K562 (cell line): ENCODE data around the gene POLD1. TPM values are rescaled to one million over a fixed set of nuclear protein-coding genes. Genes with fewer than 3 reads are reported as not detected.

ENCODE experiments used
- CAMTA2 ChIP-seq: fragments of 250-450 bp; sonication (Bioruptor Pico); conservative IDR thresholded peaks from 2 replicates; pipeline ENCODE4 v1.5.1; 2022
- CBFA2T2 ChIP-seq: fragments of 450-650 bp; conservative IDR thresholded peaks from 2 replicates; pipeline ENCODE4 v1.6.1; 2017; ENCODE audit warnings: mild to moderate bottlenecking
- CBX1 ChIP-seq: sonication (generic); IDR thresholded peaks from 2 replicates; pipeline ENCODE4 v1.6.1; 2016; ENCODE audit warnings: antibody characterized with exemption, low read depth, mild to moderate bottlenecking
- FOSL1 ChIP-seq: fragments of 200-800 bp; sonication (Bioruptor generic); conservative IDR thresholded peaks from 2 replicates; pipeline ENCODE4 v1.6.1; 2016; ENCODE audit warnings: missing genetic modification characterization, missing compliant biosample characterization
- GATA2 ChIP-seq: sonication (generic); formaldehyde crosslinking; IDR thresholded peaks from 2 replicates; pipeline ENCODE4 v1.4.0; 2020; ENCODE audit warnings: mild to moderate bottlenecking, missing genetic modification reagents
- LEF1 ChIP-seq: fragments of 450-650 bp; IDR thresholded peaks from 2 replicates; pipeline ENCODE4 v1.6.1; 2016; ENCODE audit warnings: mild to moderate bottlenecking
- MAX ChIP-seq: sonication (generic); formaldehyde crosslinking; IDR thresholded peaks from 2 replicates; pipeline ENCODE4 v1.9.0; 2022; ENCODE audit warnings: mild to moderate bottlenecking, missing genetic modification reagents
- NFE2 ChIP-seq: IDR thresholded peaks from 2 replicates; pipeline ENCODE4 v1.6.1; 2014; ENCODE audit warnings: antibody characterized with exemption, low read depth
- NR2C1 ChIP-seq, 2 experiments: fragments of 450-650 bp; IDR thresholded peaks; 2 replicates each; pipeline ENCODE4 v1.6.1; 2017; ENCODE audit warnings: mild to moderate bottlenecking in 2 of 2, antibody characterized with exemption in 1 of 2, inconsistent platforms in 1 of 2, missing compliant biosample characterization in 1 of 2, missing genetic modification characterization in 1 of 2
- NRF1 ChIP-seq, 2 experiments: fragments of 450-650 bp; IDR thresholded peaks in 1 of 2; conservative IDR thresholded peaks in 1 of 2; 2 replicates each; pipeline ENCODE4 v1.6.1; 2014; ENCODE audit warnings: mild to moderate bottlenecking in 2 of 2
- PHB ChIP-seq: fragments of 250-450 bp; sonication (Bioruptor Pico); IDR thresholded peaks from 2 replicates; pipeline ENCODE4 v1.5.0; 2021
- PURB ChIP-seq: sonication (generic); formaldehyde crosslinking; IDR thresholded peaks from 2 replicates; pipeline ENCODE4 v1.9.0; 2021; ENCODE audit warnings: low read depth, mild to moderate bottlenecking, missing genetic modification reagents
- RCOR1 ChIP-seq, 2 experiments: IDR thresholded peaks; 2 replicates each; pipeline ENCODE4 v1.6.1; 2012; ENCODE audit warnings: low read depth in 2 of 2, low read length in 2 of 2, borderline replicate concordance in 1 of 2, improper control_type of control experiment in 1 of 2
- TAL1 ChIP-seq: fragments of 450-650 bp; IDR thresholded peaks from 2 replicates; pipeline ENCODE4 v1.6.1; 2016; ENCODE audit warnings: mild to moderate bottlenecking
- TFAM ChIP-seq: fragments of 250-450 bp; sonication (Bioruptor Pico); conservative IDR thresholded peaks from 2 replicates; pipeline ENCODE4 v1.5.0; 2021; ENCODE audit warnings: mild to moderate bottlenecking, moderate library complexity
- USF2 ChIP-seq: sonication (generic); formaldehyde crosslinking; IDR thresholded peaks from 2 replicates; pipeline ENCODE4 v1.5.0; 2020; ENCODE audit warnings: missing genetic modification reagents
- ZFX ChIP-seq: sonication (generic); formaldehyde crosslinking; IDR thresholded peaks from 2 replicates; pipeline ENCODE4 v1.8.0; 2022; ENCODE audit warnings: mild to moderate bottlenecking, missing genetic modification reagents, moderate library complexity
- ZNF316 ChIP-seq: fragments of 450-650 bp; IDR thresholded peaks from 2 replicates; pipeline ENCODE4 v1.6.1; 2016
- ZNF512 ChIP-seq: IDR thresholded peaks from 2 replicates; pipeline ENCODE4 v1.6.1; 2016; ENCODE audit warnings: missing genetic modification characterization, missing compliant biosample characterization
- ZNF77 ChIP-seq: fragments of 250-450 bp; sonication (Bioruptor Pico); IDR thresholded peaks from 2 replicates; pipeline ENCODE4 v1.5.0; 2020
- polyA plus RNA-seq, 8 experiments: library from polyadenylated mRNA; depleted of rRNA in 4 of 8; stranded (reverse) in 5 of 8; unstranded in 3 of 8; fragments of >200 nt; fragmentation: Nextera tagmentation in 2 of 8; fragmentation: Illumina TruSeq in 1 of 8; extraction: Ambion mirVana in 2 of 8; extraction: Trizol in 1 of 8; gene quantifications; 2 replicates each; pipeline versions ENCODE4 v1.2.1 to v1.2.3, GENCODE V29; 2011 to 2014; ENCODE audit warnings: inconsistent platforms in 1 of 8, missing spikeins in 1 of 8
- total RNA-seq, 7 experiments: library from RNA; depleted of rRNA in 6 of 7; stranded (reverse); fragments of >200 nt in 6 of 7; fragmentation: Illumina TruSeq in 2 of 7; extraction: Trizol in 2 of 7; gene quantifications; 2 replicates each; pipeline versions ENCODE4 v1.2.1 to v1.2.3, GENCODE V29; 2011 to 2021; ENCODE audit warnings: low replicate concordance in 1 of 7
- TF ChIP-seq, protein P1 (sequence below): sonication (generic); formaldehyde crosslinking; IDR thresholded peaks from 2 replicates; pipeline ENCODE4 v1.8.0; 2022; ENCODE audit warnings: mild to moderate bottlenecking, missing genetic modification reagents
- TF ChIP-seq, protein P2 (sequence below): fragments of 200-800 bp; sonication (Bioruptor generic); IDR thresholded peaks from 2 replicates; pipeline ENCODE4 v1.6.1; 2017; ENCODE audit warnings: missing genetic modification characterization, missing compliant biosample characterization

POLD1 gene
- total and polyA plus RNA-seq, 9 of the 15 experiments (the other 6 are each of a cell fraction or from before 2014, with no cell fraction given): 1.3 to 312 (median 47.8) TPM

- TF ChIP-seq MAX (peak; percentile 34; the same call in 1 of the 2 replicates), PHB (CRISPR knock-in tag) (0 out of 2 replicates have a peak, but pooled peaks have one; percentile 76), NRF1 (conservative IDR thresholded peaks at IDR 0.05 in 1 of 2, IDR thresholded peaks at IDR 0.05 in 1 of 2) (peak; percentile 61 to 72), NR2C1 (IDR thresholded peaks at IDR 0.05) (peak; percentile 80), NR2C1 (tag; IDR thresholded peaks at IDR 0.05) (peak; percentile 81), GATA2 (CRISPR knock-in tag) (no peak), FOSL1 (tag) (no peak; the same call in 1 of the 2 replicates), CBX1 (0 out of 2 replicates have a peak, but pooled peaks have one; percentile 12), TFAM (CRISPR knock-in tag) (no peak), LEF1 (peak; percentile 55; the same call in 1 of the 2 replicates), ZFX (CRISPR knock-in tag) (peak; percentile 53), ZNF316 (no peak), TAL1 (peak; percentile 3; the same call in 1 of the 2 replicates), CBFA2T2 (no peak), USF2 (CRISPR knock-in tag) (no peak), ZNF512 (no peak), PURB (no peak), RCOR1 (IDR thresholded peaks at IDR 0.05; ENCODE audit: borderline replicate concordance in 1 of 2, low read depth in 2 of 2, low read length in 2 of 2) (peak; percentile 77 to 91), ZNF77 (CRISPR knock-in tag) (no peak), NFE2 (no peak), CAMTA2 (no peak)
- TF ChIP-seq, protein P1, sequence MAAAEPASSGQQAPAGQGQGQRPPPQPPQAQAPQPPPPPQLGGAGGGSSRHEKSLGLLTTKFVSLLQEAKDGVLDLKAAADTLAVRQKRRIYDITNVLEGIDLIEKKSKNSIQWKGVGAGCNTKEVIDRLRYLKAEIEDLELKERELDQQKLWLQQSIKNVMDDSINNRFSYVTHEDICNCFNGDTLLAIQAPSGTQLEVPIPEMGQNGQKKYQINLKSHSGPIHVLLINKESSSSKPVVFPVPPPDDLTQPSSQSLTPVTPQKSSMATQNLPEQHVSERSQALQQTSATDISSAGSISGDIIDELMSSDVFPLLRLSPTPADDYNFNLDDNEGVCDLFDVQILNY (CRISPR knock-in tag): no peak
- TF ChIP-seq, protein P2, sequence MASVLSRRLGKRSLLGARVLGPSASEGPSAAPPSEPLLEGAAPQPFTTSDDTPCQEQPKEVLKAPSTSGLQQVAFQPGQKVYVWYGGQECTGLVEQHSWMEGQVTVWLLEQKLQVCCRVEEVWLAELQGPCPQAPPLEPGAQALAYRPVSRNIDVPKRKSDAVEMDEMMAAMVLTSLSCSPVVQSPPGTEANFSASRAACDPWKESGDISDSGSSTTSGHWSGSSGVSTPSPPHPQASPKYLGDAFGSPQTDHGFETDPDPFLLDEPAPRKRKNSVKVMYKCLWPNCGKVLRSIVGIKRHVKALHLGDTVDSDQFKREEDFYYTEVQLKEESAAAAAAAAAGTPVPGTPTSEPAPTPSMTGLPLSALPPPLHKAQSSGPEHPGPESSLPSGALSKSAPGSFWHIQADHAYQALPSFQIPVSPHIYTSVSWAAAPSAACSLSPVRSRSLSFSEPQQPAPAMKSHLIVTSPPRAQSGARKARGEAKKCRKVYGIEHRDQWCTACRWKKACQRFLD (CRISPR knock-in tag): no peak
These were observed 7.7 kb upstream of the POLD1 start, which contains the start of gene NR1H2 (continued) for GRCh38 chr19:50376166-50377050.
